DMS 273 (cell line): Measurements from ENCODE around the gene ACSBG1.
A peak's percentile ranks its signal among the peaks of the same experiment; 100 is the strongest.

ENCODE experiments used
- DNase-seq: peaks from one replicate; lab custom pipeline; 2025; ENCODE audit not compliant: unreplicated experiment; lab: John Stamatoyannopoulos, UW

Gene ACSBG1, protein sequence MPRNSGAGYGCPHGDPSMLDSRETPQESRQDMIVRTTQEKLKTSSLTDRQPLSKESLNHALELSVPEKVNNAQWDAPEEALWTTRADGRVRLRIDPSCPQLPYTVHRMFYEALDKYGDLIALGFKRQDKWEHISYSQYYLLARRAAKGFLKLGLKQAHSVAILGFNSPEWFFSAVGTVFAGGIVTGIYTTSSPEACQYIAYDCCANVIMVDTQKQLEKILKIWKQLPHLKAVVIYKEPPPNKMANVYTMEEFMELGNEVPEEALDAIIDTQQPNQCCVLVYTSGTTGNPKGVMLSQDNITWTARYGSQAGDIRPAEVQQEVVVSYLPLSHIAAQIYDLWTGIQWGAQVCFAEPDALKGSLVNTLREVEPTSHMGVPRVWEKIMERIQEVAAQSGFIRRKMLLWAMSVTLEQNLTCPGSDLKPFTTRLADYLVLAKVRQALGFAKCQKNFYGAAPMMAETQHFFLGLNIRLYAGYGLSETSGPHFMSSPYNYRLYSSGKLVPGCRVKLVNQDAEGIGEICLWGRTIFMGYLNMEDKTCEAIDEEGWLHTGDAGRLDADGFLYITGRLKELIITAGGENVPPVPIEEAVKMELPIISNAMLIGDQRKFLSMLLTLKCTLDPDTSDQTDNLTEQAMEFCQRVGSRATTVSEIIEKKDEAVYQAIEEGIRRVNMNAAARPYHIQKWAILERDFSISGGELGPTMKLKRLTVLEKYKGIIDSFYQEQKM

GRCh38 chr15:78234515-78235040 is at the start of gene ACSBG1:
ACSBG1 (minus strand) TSS chr15:78234565; CDS start chr15:78234501, 64 bp downstream.
- no peak for DNase-seq

GRCh38 chr15:78282324-78282723 is 48.0 kb upstream of the ACSBG1 start:
- DNase-seq, result no peak

DNA sequence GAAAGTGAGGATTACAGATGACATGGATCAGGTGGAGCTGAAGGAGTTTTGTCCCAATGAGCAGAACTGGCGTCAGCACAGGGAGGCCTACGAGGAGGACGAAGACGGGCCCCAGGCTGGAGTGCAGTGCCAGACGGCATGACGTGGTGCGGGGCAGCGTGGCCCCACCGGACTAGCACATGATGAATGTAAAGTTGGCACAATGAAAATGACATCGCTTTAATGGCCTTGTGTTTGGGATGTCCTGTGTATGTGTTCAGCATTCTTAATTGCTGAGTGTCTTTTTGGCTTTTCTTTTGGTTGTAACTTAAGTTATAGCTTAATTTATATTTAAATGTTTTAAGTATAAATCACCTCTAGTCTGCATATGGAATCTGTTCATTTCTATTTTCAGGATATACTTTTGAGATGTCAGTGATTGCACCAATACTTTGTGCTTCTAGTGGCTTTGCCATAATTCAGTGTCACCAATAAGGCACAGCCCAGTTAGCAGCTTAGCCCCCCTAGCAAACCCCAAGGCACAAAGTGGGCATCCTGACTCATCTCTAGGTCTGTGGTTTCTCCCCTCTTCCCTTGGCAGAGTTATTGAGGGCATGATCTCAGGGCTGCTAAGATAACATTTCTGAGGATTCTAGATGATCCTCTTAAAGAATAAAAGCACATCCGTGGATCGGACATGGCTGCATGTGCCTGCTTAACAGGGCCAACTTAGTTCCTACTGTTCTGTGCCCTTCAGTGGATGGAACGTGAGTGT is 46.1 kb upstream of the ACSBG1 start:
- DNase-seq, result no peak

DNA sequence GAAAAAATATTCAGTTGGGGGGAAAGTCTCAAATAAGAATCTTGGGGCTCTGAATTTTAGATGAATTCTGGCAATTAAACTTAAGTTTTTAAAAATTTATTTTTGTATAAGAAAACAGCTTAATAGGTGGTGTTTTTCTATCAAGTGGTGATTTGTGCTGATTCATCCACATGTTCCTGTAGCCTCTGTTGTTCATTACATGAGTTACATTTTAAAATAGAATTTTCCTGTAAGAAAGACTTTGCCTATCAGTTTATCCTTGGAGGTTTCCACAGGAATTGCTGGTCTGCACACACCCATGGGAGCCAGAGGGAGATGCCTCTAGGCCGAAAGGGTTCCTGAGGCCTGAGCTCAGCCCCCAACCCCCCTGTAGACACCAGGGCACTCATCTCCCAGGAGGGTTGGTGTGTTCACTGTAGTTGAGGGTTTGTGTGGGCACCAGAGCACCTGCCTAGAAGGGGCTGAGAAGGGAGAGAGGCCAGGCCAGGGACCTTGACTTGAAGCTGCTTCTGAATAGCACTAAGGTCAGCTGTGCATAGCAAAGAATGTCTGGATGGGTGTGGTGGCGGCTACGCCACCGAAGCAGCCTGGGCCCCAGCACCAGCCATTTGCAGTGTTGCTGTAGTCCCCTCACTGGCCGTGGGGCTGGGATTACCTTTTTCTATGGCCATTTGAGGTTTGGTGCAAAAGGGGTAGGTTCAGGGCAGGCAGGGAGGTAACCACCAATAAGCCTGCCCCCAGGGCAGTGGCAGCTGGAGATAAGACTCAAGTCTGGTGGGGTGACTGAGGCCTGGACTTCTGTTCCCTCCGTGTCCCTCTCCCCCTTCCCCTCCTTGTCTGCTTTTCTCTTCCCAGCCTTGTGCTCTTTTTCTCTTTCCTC is 41.9 kb upstream of the ACSBG1 start:
- DNase-seq, result no peak

DNA sequence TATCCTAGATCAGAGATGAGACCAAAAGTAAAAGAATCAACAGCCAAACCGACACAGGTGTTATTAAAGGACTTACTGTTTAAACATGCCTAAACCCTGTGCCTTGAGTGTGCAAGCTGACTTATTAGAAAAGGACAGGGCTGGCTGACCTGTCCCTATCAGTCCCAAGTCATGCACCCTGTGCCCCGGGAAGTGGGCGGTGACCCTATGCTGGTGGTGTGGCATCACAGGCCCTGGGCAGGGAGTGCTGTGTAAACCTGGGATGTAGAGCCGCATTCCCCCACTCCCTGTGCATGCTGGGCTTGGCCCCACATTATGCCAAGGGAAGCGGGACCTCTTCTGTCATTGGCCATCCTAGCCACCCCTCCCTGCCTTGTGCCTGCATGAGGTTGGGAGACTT is 40.6 kb upstream of the ACSBG1 start:
- no peak for DNase-seq

DNA sequence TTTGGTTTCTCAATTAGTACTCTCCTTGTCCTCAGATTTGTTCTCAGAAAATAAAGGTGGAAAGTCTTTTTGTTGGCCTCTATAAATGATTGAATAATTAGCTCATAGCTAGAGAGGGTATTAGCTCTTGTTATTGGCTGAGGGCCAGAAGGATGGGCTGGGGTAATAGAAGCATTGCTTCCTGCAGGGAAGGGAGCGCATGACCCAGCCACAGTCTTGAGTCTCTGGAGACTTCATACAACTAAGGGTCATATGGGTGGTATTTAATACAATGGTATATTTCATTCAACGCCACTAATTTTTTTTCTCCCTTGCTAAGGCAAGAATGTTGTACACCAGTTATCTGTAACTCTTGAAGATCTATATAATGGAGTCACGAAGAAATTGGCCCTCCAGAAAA is 38.4 kb upstream of the ACSBG1 start:
- DNase-seq, result no peak

GRCh38 chr15:78272316-78272715 is 38.0 kb upstream of the ACSBG1 start:
- no peak for DNase-seq

- DNase-seq, result no peak
Observed at GRCh38 chr15:78266806-78267205, 32.4 kb upstream of the ACSBG1 start.

- DNase-seq, result no peak
Observed at GRCh38 chr15:78266229-78266628, 31.9 kb upstream of the ACSBG1 start.

- DNase-seq, result peak; percentile 33
Observed at GRCh38 chr15:78265752-78266224, 31.4 kb upstream of the ACSBG1 start.

DNA sequence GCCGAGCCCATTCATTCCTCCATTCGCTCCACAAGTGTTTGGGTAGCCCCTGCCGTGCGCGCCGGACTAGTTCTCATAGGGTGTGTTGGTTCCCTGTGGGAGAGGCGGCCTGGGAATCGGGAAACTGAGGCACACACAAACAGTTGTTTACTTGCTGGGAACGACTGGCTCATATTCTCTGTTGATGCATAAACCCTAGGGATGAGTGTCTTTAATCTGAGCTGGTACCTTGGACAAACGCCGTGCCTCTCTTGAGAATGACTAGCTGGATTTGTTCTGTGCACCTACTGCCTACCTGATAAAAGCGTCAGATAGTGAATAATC is 30.7 kb upstream of the ACSBG1 start:
- no peak for DNase-seq

DNA sequence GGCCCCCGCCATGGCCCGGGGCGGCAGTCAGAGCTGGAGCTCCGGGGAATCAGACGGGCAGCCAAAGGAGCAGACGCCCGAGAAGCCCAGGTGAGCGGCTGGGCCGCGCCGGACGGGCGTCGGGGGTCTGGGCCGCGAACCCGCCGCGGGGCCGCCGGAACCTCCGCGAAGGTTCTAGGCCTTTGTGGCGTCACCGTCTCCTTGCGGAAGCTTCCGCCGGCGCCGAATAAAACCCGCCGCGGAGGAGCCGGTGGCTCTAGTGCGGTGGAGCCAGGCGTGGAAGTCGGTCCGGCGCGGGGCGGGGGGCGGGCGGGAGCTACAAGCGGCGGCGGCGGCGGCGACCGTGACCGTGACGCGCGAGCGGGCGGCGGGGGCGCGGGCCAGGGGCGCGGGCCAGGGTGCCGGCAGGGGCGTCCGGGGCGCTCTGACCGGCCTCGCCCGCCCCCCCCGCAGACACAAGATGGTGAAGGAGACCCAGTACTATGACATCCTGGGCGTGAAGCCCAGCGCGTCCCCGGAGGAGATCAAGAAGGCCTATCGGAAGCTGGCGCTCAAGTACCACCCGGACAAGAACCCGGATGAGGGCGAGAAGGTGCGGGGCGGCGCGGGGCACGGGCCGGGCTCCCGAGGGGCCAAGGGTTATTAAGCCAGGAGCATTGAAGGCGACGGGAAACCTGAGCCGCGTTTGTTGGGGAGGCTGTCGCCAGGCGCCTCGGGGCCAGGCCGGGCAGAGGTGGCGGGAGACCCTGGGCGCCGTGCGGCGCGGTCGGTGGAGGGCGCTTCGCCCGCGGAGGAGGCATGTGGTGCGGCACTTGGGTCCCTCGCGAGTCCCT is 30.2 kb upstream of the ACSBG1 start, which contains the start of gene DNAJA4:
Gene DNAJA4 (plus strand): TSS at position 259 of the 833 bp plus-strand sequence. CDS start 202 bp downstream, at position 461.
- DNase-seq, result peak; percentile 59

DNA sequence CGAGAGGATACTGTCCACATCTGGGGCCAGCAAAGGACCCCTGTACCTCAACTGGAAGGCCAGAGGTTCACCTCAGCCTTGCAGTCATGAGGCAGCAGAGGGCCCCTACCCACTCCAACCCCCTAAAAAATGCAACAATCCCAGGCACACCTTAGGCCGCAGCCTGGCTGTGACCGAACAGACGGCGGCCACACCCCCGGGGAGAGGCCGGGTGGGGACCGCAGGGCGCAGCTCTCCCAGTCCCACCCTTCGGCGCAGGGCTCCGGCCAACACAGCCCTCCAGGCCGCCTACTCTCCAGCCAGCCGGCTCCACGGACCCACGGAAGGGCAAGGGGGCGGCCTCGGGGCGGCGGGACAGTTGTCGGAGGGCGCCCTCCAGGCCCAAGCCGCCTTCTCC is 29.5 kb upstream of the ACSBG1 start:
- no peak for DNase-seq

GRCh38 chr15:78263351-78263781 is 29.0 kb upstream of the ACSBG1 start:
- DNase-seq, result no peak

DNA sequence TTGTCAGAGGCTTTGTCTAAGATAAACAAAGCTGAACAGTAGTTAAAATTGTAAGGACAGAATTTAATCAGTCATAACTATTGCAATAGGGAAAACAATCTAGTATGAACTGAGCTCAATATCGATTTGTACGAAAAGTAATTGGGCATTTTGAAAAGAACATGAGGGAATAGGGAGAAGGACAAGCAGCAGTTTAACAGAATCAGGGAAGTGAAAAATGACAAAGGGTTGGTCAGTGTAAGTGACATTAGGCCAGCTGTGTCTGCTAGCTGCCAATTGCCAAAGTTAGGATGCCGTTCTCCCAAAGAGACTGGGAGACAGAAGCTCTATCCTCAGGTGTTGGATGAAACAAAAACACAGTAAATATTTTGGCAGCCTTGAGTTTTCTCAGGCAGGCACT is 26.7 kb upstream of the ACSBG1 start:
- no peak for DNase-seq

- no peak for DNase-seq
Observed at GRCh38 chr15:78260489-78260888, 26.1 kb upstream of the ACSBG1 start.

- DNase-seq, result no peak
Observed at GRCh38 chr15:78259232-78259631, 24.9 kb upstream of the ACSBG1 start.

DNA sequence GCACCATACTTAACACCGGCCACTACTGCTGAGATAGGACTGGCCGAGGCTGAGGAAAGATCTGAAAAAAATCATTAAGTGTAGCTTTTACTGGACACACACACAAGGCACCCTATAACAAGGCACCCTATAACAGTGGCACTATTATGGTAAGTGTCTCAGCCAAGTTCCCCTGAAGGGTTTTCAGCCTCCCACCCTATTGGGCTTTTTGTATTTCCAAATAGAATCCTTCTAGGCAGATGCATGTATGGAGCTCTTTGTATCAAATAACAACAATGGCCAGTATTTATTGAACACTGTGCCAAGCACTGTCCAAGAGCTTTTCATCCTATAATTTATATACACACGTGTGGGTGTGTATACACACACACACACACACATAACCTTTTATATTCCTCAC is 23.3 kb upstream of the ACSBG1 start:
- DNase-seq, result no peak

- no peak for DNase-seq
Observed at GRCh38 chr15:78256044-78256437, 21.7 kb upstream of the ACSBG1 start.
